ENCODE data around the gene DYNC1H1. TPM values are rescaled to one million over a fixed set of nuclear protein-coding genes. Genes with fewer than 3 reads are reported as not detected.

Gene DYNC1H1
- total RNA-seq, 4 donors from 2014 or later: 261 to 376 (median 317) TPM

GRCh38 chr14:102087762-102088011 lies 123.3 kb downstream of the DYNC1H1 start:
- H3K27me3 ChIP-seq: no peaks in the 10 kb centered on the region
- no peak for DNase-seq
- peak overlapping the region; percentile 99 to 100 (median 100) for H3K27ac ChIP-seq
- H3K9me3 ChIP-seq: no peaks in the 10 kb centered on the region
- intact Hi-C loops (cut with DNase I): no loop called here
- no peak for TF ChIP-seq CTCF (IDR thresholded peaks at IDR 0.05)
- no peak for TF ChIP-seq POLR2A (IDR thresholded peaks at IDR 0.05)
- H3K4me1 ChIP-seq: peaks cover 18 to 53% (median 26%) of the 10 kb centered on the region in 3 donors
- peak overlapping the region; percentile 65 to 98 (median 88) for H3K4me3 ChIP-seq
- WGBS, 2 donors: 2 to 5% methylated on average over 6 to 9 of the region's 11 CpGs
- peaks cover 15 to 33% (median 18%) of the 10 kb centered on the region in 3 donors for H3K36me3 ChIP-seq

- WGBS, 2 donors: 14 to 25% methylated on average over 10 to 20 of the region's 39 CpGs
- TF ChIP-seq CTCF (IDR thresholded peaks at IDR 0.05): no peak
- no peak for TF ChIP-seq POLR2A (IDR thresholded peaks at IDR 0.05)
- H3K9me3 ChIP-seq: no peaks in the 10 kb centered on the region
- H3K27ac ChIP-seq: peak overlapping the region; percentile 99 to 100 (median 100)
- no peaks in the 10 kb centered on the region for H3K27me3 ChIP-seq
- DNase-seq: no peak
- peaks cover 10 to 28% (median 14%) of the 10 kb centered on the region in 3 donors for H3K36me3 ChIP-seq
- H3K4me3 ChIP-seq: peak overlapping the region; percentile 65 to 98 (median 88)
- H3K4me1 ChIP-seq: peaks cover 18 to 48% (median 26%) of the 10 kb centered on the region in 3 donors
- intact Hi-C loops (cut with DNase I): no loop called here
Measured at GRCh38 chr14:102088012-102088792, 123.8 kb downstream of the DYNC1H1 start.

GRCh38 chr14:102089621-102090343 lies 125.4 kb downstream of the DYNC1H1 start:
- no peaks in the 10 kb centered on the region for H3K27me3 ChIP-seq
- 86 to 93% methylated on average over 11 of the region's 11 CpGs for WGBS, 2 donors
- no peak overlapping the region for H3K27ac ChIP-seq
- no peak for DNase-seq
- TF ChIP-seq POLR2A (IDR thresholded peaks at IDR 0.05): no peak
- TF ChIP-seq CTCF (IDR thresholded peaks at IDR 0.05): no peak
- H3K4me1 ChIP-seq: peaks cover 10 to 32% (median 15%) of the 10 kb centered on the region in 3 donors
- H3K36me3 ChIP-seq: peaks cover 0 to 12% (median 3%) of the 10 kb centered on the region in 3 donors
- intact Hi-C loops (cut with DNase I): loop anchor here (5.0 kb wide), 1 partner anchor 37 kb away; no protein-coding TSS in a partner anchor
- H3K4me3 ChIP-seq: no peak overlapping the region
- no peaks in the 10 kb centered on the region for H3K9me3 ChIP-seq

- no peaks in the 10 kb centered on the region for H3K9me3 ChIP-seq
- H3K27ac ChIP-seq: no peak overlapping the region
- DNase-seq: no peak
- H3K4me3 ChIP-seq: no peak overlapping the region
- H3K27me3 ChIP-seq: no peaks in the 10 kb centered on the region
- intact Hi-C loops (cut with DNase I): loop anchor here (5.0 kb wide), 1 partner anchor 38 kb away; no protein-coding TSS in a partner anchor
- peaks cover 0 to 3% (median 0%) of the 10 kb centered on the region in 3 donors for H3K36me3 ChIP-seq
- TF ChIP-seq POLR2A (IDR thresholded peaks at IDR 0.05) (no peak), CTCF (IDR thresholded peaks at IDR 0.05) (no peak)
- 89 to 94% methylated on average over 3 of the region's 3 CpGs for WGBS, 2 donors
- H3K4me1 ChIP-seq: peaks cover 5 to 23% (median 7%) of the 10 kb centered on the region in 3 donors
Measured at GRCh38 chr14:102090713-102091112, 126.3 kb downstream of the DYNC1H1 start.

- Histone ChIP-seq H3K36me3 (no peaks in the 10 kb centered on the region), H3K27me3 (no peaks in the 10 kb centered on the region), H3K27ac (no peak overlapping the region), H3K4me1 (peaks cover 5 to 35% (median 12%) of the 10 kb centered on the region in 3 donors), H3K4me3 (no peak overlapping the region), H3K9me3 (no peaks in the 10 kb centered on the region)
- WGBS, 2 donors: 91 to 98% methylated on average over 10 of the region's 10 CpGs
- TF ChIP-seq CTCF (IDR thresholded peaks at IDR 0.05) (no peak), POLR2A (IDR thresholded peaks at IDR 0.05) (no peak)
- no peak for DNase-seq
- intact Hi-C loops (cut with DNase I): loop anchor here (5.0 kb wide), 1 partner anchor 41 kb away; no protein-coding TSS in a partner anchor
Measured at GRCh38 chr14:102092806-102093205, 128.4 kb downstream of the DYNC1H1 start.

All from esophagus squamous epithelium (tissue), 5 donors.